ENCODE results near the gene RAC2. TPM values are rescaled to one million over a fixed set of nuclear protein-coding genes. Genes with fewer than 3 reads are reported as not detected.

The RAC2 gene
- total and polyA plus RNA-seq, 12 donors, result 2.8 to 17.9 (median 10.6) TPM

GRCh38 chr22:37273846-37274225 lies 29.8 kb upstream of the RAC2 start:
- Histone ChIP-seq H3K4me3 (no peak overlapping the region), H3K9me3 (replicated peaks in 1 of 3) (no peaks in the 10 kb centered on the region), H3K27me3 (no peaks in the 10 kb centered on the region), H3K4me1 (replicated peaks in 1 of 2) (no peaks in the 10 kb centered on the region), H3K27ac (no peak overlapping the region), H3K36me3 (replicated peaks in 1 of 2) (no peaks in the 10 kb centered on the region)
- intact Hi-C loops (cut with DNase I), result loop anchor here in 1 of 2 donors (5.0 kb wide), 1 partner anchor 178 kb away; no protein-coding TSS in a partner anchor
- DNase-seq, result no peak
- WGBS, 4 donors, result 80 to 83% (median 81%) methylated on average over 7 to 8 of the region's 8 CpGs
- no peak for TF ChIP-seq POLR2A (IDR thresholded peaks at IDR 0.05)
- TF ChIP-seq, protein P1, sequence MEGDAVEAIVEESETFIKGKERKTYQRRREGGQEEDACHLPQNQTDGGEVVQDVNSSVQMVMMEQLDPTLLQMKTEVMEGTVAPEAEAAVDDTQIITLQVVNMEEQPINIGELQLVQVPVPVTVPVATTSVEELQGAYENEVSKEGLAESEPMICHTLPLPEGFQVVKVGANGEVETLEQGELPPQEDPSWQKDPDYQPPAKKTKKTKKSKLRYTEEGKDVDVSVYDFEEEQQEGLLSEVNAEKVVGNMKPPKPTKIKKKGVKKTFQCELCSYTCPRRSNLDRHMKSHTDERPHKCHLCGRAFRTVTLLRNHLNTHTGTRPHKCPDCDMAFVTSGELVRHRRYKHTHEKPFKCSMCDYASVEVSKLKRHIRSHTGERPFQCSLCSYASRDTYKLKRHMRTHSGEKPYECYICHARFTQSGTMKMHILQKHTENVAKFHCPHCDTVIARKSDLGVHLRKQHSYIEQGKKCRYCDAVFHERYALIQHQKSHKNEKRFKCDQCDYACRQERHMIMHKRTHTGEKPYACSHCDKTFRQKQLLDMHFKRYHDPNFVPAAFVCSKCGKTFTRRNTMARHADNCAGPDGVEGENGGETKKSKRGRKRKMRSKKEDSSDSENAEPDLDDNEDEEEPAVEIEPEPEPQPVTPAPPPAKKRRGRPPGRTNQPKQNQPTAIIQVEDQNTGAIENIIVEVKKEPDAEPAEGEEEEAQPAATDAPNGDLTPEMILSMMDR (IDR thresholded peaks at IDR 0.05), result no peak

GRCh38 chr22:37273126-37273845 lies 29.2 kb upstream of the RAC2 start:
- intact Hi-C loops (cut with DNase I), result loop anchor here in 1 of 2 donors (5.0 kb wide), 1 partner anchor 179 kb away; no protein-coding TSS in a partner anchor
- Histone ChIP-seq H3K36me3 (replicated peaks in 1 of 2) (no peaks in the 10 kb centered on the region), H3K4me1 (replicated peaks in 1 of 2) (no peaks in the 10 kb centered on the region), H3K4me3 (no peak overlapping the region), H3K27ac (no peak overlapping the region), H3K27me3 (no peaks in the 10 kb centered on the region), H3K9me3 (replicated peaks in 1 of 3) (no peaks in the 10 kb centered on the region)
- no peak for TF ChIP-seq POLR2A (IDR thresholded peaks at IDR 0.05)
- TF ChIP-seq, protein P1 (IDR thresholded peaks at IDR 0.05), result no peak
- no peak for DNase-seq
- 45 to 57% (median 57%) methylated on average over 17 of the region's 17 CpGs for WGBS, 4 donors

DNA sequence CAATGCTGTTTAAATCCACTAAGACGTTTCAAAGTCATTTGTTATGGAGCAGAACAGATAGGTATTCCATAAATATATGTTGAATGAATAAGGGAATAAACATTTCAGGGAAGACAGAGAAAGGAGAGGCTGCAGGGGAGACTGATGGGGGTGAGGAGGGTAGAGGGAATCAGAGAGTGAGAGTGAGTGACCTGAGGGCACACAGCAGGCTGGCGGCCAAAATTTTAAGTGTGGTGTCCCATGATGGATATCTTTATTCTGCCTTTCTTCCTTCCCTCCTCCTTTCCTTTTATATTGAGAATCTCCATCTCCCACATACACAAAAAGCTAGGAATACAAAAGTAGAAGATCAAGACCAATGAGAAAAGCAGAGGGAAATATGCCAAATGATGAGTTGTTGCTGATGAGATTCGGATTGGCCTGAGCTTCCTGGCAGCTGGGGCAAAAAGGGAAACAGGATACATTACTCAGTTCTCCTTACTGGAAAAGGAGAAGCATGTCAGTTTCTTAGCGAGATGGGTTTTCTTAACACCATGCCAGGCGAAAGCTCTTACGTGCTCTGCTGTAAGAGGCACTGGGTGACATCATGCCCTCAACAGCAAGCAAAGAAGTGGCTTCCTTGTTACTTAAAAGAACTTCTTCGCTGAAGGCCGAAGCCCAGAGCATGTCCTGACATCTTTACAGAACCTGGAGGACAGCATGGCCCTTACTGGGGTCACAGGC lies 27.0 kb upstream of the RAC2 start:
- Histone ChIP-seq H3K27me3 (no peaks in the 10 kb centered on the region), H3K36me3 (replicated peaks in 1 of 2) (no peaks in the 10 kb centered on the region), H3K4me3 (no peak overlapping the region), H3K27ac (peak overlapping the region in 2 of 5 donors; percentile 30 to 33), H3K9me3 (replicated peaks in 1 of 3) (no peaks in the 10 kb centered on the region), H3K4me1 (replicated peaks in 1 of 2) (peaks cover 0 to 5% of the 10 kb centered on the region in 2 donors)
- WGBS, 4 donors, result 69 to 82% (median 69%) methylated on average over 8 of the region's 8 CpGs
- TF ChIP-seq, protein P1 (IDR thresholded peaks at IDR 0.05), result no peak
- no peak for TF ChIP-seq POLR2A (IDR thresholded peaks at IDR 0.05)
- intact Hi-C loops (cut with DNase I), result loop anchor here in 1 of 2 donors (5.0 kb wide), 1 partner anchor 181 kb away; no protein-coding TSS in a partner anchor
- DNase-seq, result peak in 3 of 7 donors; percentile 45 to 64 (median 52)

GRCh38 chr22:37269936-37270678 lies 26.0 kb upstream of the RAC2 start:
- TF ChIP-seq, protein P1 (IDR thresholded peaks at IDR 0.05), result no peak
- no peak for TF ChIP-seq POLR2A (IDR thresholded peaks at IDR 0.05)
- H3K27me3 ChIP-seq, result no peaks in the 10 kb centered on the region
- intact Hi-C loops (cut with DNase I), result loop anchor here in 1 of 2 donors (5.0 kb wide), 1 partner anchor 182 kb away; no protein-coding TSS in a partner anchor

More at GRCh38 chr22:37269936-37270678, 26.0 kb upstream of the RAC2 start:
- H3K4me3 ChIP-seq, result no peak overlapping the region
- no peaks in the 10 kb centered on the region for H3K36me3 ChIP-seq (replicated peaks in 1 of 2)
- H3K27ac ChIP-seq, result peak overlapping the region in 2 of 5 donors; percentile 6 to 12
- peaks cover 0 to 5% of the 10 kb centered on the region in 2 donors for H3K4me1 ChIP-seq (replicated peaks in 1 of 2)
- 66 to 77% (median 69%) methylated on average over 8 of the region's 8 CpGs for WGBS, 4 donors
- H3K9me3 ChIP-seq (replicated peaks in 1 of 3), result no peaks in the 10 kb centered on the region
- DNase-seq, result no peak

Measured in adrenal gland (tissue), 12 donors.